Stimulated activated CD4-positive, alpha-beta T cell treated with anti-CD3 and anti-CD28 coated beads, Interleukin-12 subunit alpha, Interleukin-12 subunit beta, amount 100 ng/mL, for 24 hours (primary cell): ENCODE data around the gene CELA3B.
"Not testable (repeated sequence)": the region's sequence is repeated elsewhere in the genome, so short reads cannot be mapped to it uniquely, and the experiment has no call there.

Experiments
- DNase-seq, 2 experiments: peaks; one replicate each; pipeline ENCODE4 v3.0.0-alpha.2; 2020; ENCODE audit warnings: low read depth in 2 of 2

The CELA3B gene

DNA sequence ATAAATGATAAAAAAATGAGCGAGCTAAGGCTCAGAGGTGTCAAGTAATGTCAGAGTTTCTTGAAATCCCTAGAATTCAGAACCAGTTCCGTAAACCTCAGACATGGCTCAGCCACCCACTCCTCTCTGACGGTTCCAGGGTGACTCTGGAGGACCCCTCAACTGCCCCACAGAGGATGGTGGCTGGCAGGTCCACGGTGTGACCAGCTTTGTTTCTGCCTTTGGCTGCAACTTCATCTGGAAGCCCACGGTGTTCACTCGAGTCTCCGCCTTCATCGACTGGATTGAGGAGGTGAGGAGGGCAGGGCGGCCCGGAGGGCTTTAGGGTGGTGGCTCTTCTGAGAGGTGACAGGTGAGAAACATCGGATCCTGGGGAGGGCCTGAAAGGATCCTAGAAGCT is 32.7 kb downstream of the CELA3B start:
- DNase-seq, result not testable (repeated sequence)

DNA sequence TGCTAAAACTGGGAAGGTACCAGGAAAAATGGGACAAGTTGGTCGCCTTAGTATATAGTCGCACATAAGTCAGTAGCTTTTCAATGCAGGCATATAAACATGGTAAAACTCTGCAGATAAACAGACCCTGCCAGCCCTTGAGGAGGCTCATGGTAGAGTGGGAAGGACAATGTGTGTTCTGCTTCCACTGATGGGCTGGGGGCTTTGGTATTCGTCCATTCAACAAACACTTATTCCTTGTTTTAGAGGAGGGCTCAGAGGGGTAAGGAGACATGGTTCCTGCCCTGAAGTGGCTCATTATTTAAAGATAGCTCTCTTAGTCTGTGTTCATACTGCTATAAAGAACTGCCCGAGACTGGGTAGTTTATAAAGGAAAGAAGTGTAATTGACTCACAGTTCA is 35.9 kb downstream of the CELA3B start:
- DNase-seq, result not testable (repeated sequence)

DNA sequence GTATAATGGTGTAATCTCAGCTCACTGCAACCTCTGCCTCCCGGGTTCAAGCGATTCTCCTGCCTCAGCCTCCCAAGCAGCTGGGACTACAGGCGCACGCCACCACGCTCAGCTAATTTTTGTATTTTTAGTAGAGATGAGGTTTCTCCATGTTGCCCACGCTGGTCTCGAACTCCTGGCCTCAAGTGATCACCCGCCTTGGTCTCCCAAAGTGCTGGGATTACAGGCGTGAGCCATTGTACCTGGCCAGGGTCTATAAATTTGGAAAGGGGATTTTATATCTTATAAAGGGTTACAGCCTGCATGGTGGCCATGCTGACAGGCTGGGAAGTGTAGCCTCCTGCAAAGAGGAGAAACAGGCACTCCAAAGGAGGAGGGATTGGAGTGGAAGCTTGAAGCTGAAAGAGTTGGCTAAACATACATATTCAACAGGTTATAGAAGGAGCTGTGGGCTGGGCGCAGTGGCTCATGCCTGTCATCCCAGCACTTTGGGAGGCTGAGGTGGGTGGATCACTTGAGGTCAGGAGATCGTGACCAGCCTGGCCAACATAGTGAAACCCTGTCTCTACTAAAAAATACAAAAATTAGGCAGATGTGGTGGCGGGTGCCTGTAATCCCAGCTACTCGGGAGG is 37.9 kb downstream of the CELA3B start:
- not testable (repeated sequence) for DNase-seq

DNA sequence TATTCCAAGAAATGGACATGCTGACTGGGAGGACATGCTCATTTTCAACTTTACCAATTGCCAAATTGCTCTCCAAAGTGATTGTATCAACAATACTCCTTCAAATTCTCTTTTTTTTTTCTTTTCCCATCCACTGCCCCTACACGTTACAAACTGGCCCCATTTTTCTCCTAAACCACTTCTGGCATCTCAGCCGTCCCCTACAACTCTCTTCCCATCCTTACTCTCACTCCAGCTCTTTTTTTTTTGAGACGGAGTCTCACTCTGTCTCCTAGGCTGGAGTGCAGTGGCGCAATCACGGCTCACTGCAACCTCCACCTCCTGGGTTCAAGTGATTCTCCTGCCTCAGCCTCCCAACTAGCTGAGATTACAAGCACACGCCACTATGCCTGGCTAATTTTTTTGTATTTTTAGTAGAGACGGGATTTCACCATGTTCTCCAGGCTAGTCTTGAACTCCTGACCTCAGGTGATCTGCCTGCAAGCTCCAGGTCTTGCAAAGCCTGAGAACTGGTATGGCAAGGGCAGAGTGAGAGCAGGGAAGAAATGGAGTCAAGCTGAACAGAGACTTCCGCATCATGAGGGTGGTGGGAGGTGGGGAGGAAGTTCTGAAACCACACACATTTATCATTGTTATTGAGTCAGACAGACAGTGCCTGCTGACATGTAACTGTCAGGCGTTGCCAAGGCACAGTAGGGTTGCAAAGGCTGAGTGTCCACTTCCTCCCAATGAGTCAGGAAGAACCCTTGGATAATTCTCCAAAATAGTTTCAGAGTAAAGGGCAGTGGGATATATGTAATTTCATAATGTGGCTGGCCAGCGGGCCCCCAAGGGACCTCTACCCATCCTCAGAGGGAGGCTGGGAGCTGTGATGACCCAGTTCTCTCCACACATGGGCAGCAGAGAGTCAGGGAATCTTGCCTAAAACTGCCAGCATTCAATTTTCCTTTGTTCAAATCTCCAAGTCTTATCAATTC is 42.0 kb downstream of the CELA3B start:
- DNase-seq, result peak; percentile 40 to 45

DNA sequence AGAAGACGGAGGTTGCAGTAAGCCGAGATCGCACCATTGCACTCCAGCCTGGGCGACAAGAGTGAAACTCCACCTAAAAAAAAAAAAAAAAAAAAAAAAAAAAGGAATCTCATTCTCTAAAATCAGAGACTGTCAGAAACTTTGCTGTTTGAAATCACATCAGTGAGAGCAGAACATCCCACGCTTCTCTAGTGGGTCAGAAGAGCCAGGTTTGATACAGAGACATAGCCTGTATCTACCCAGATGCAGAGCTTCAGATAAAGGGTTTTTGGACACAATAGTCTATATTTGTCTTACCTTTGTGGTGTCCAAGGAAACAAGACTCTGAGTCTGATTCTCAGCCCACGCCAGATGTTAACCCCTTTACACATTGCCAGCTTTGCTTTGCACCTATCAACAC is 44.2 kb downstream of the CELA3B start:
- DNase-seq, result no peak

DNA sequence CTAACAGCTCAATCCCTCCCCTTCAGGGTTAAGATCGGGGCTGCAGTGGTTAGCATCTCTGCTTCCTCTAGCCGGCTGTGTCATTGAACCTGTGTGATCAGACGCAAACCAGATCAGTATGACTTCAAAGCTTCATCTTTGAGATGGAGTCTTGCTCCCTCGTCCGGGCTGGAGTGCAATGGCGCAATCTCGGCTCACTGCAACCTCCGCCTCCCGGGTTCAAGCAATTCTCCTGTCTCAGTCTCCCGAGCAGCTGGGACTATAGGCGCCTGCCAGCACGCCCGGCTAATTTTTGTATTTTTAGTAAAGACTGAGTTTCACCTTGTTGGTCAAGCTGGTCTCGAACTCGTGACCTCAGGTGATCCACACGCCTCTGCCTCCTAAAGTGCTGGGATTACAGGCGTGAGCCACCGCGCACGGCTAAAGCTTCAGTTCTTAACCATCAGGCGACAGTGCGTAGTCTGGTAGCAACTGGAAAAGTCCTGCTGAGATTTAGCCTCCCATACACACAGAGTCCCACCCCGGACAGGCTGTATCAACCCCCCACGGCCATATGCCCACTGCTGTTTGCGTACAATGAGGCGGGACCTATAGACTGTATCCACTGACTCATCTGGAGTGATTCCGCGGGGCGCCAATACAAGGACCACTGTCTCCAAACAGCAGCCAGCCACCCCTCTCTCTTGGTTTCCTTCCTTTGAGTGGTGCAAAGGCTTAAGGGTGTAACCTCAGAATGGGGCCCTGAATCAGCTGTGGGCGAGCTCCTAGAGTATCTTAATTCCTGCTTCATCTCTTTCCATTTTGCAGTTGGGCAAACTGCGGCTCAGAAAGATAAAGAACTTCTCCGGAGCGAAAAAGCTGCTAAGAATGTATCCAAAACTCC is 47.9 kb downstream of the CELA3B start:
- DNase-seq, result peak; percentile 44 to 59

DNA sequence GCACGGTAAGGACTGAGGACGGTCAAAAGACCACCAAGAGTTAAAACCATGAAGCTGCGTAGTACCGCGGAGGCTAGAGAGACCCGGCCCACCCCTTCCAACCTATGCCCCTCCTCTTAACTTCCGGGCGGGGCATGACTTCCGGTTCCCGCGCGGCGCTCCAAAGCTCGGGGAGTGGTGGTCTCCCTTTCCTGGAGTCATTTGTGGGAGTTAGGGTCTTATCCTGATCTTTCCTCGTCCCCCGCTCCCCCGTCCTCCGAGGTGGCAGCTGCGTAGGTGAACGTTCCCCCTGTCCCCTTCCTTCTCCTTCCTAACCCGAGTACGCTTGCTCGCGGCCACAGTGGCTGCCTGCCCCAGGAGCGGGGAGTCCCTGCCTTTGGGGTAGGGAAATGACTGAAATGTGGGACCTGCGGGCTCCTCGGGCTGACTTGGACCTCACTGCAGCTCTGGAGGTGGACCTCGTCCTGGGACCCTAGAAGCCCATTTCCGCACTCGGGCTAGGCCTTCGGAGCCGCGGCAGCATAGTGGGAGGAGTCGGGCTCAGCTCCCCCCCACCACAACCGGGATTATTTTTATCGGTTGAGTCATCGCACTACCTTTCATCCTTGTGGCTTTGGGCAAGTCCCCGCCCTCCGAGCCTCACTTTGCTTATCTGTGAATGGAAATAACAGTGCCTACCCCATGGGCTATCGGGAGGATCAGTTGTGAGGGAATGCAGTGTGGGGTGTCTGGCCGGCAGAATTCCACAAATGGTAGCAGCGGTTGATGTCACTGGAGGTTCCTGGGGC is 48.7 kb downstream of the CELA3B start:
- DNase-seq, result peak; percentile 78 to 85

DNA sequence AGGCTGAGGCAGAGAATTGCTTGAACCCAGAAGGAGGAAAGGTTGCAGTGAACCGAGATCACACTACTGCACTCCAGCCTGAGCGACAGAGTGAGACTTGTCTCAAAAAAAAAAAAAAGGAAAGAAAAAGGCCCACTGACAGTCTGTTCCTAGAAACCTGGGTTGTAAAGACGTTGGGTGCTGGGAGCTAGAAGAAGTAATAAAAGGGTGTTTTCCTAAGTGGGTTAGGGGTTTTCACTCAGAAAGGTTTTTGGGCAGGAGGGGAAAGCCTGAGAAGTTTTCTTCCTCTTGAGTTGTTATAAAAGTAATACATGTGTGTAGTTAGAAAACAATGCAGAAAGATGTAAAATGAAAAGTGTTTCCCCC is 50.1 kb downstream of the CELA3B start:
- DNase-seq, result no peak

DNA sequence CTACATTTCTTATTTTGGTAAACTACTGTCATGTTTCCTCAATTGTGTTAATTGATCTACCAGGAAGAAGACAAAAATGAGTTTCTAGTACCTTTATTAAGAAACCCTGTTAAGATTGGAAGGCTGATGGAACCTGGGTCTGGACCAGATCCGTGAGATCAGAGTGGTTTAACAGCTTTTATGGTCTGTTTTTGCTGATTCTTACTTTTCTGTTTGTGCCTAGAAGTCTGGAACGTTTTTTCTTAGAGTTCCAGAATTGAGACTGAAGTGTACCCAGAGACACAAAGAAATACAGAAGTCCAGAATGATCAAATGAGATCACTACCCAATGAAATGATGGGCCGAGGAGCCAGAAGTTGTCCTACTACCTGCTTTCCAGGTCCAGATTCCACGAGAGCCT is 53.2 kb downstream of the CELA3B start:
- DNase-seq, result no peak

DNA sequence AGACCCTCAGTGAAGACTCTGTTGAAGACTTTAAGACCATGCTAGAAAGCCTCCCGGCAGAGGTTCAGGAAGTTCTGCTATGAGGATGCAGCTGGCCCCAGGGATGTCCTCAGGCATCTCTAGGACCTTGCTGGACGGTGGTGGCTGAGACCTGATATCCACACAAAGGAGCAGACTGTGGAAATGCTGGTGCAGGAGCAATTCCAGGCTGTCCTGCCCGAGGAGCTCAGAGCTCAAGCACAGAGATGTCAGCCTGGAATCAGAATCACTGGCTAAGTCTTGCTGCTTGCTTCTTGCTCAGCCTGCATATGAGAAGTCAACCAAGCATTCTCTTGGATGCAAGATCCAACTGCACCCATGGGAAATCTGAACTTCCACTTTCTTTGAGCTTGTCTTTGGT is 53.7 kb downstream of the CELA3B start:
- no peak for DNase-seq

DNA sequence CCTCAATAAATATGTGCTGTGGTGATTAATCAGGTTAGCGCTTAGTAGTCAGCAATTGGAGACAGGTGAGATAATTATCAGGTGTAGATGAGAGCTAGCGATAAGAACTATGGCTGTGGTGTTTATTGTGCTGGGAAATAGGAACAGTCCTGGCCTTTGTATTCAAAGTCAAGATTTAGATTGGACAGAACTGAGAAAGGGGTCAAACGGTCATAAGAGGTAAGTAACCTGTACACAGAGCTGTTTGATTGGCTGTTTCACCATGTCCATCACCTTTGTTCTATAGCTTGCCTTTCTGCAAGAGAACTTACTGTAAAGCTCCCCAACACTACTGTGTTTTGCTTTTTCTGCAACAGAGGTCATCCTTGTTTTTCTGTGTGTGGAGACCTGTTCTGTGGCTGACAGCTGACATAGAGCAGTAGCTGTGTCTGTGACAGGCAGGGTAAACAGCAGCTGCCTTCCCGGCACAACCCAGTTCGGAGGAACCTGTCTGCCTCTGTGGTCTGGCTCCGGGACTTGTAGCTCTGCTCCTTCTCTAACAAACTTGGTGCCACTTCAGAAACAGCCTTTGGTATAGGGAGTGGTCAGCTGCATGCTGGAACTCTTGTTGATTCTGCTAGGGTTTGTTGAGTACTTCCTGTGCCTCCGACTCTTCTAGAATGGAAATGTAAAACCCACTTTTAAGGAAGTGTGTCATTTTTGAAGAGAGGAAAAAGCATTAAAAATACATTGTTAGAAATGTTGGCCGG is 54.6 kb downstream of the CELA3B start:
- no peak for DNase-seq

DNA sequence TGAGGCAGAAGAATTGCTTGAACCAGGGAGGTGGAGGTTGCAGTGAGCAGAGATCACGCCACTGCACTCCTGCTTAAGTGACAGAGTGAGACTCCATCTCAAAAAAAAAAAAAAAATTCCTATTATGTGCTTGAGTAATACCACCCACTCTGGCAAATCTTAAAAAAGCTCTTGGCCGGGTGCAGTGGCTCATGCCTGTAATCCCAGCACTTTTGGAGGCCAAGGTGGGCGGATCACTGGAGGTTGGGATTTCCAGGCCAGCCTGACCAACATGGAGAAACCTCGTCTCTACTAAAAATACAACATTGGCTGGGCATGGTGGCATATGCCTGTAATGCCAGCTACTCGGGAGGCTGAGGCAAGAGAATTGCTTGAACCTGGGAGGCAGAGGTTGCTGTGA is 58.0 kb downstream of the CELA3B start:
- DNase-seq, result not testable (repeated sequence)

DNA sequence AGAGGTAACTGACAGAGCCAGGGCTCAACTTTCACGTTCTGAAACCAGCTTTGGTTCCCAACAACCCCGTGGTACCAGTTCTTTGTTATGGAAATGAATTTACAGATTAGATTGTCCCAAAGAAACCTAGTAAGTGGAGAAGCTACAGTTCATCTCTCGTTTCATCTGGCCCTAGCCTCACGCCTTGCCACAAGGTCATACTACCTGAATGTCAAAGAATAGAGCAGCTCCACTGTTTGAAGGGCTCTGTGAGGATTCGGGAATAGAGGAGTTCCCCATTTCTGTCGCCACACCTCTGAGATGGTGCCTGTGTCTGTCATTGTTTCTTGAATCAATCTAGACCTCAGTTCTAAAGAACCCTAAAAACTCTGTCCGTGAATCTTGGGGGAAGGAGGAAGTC is 60.7 kb downstream of the CELA3B start:
- no peak for DNase-seq

DNA sequence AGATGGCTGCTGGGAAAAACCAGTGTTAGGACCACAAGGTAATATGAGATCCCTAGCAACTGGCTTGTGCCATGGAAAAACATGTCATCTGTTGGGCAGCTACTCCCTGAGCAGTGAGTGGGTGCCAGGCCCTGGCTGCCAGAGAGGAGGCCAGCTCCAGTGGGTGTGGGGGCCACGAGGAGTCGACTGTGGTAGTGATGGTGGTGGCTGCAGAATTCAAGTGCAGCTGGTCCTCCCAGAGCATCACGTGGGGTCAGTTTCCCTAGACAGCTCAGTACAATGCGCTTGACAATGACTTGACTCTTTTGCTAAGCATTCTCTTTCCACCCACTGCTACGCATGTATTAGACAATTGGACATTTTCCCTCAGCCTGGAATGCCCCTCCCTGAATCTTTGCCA is 61.2 kb downstream of the CELA3B start:
- DNase-seq, result no peak
